Measurements from ENCODE around the gene SMU1.

SMU1 gene

DNA sequence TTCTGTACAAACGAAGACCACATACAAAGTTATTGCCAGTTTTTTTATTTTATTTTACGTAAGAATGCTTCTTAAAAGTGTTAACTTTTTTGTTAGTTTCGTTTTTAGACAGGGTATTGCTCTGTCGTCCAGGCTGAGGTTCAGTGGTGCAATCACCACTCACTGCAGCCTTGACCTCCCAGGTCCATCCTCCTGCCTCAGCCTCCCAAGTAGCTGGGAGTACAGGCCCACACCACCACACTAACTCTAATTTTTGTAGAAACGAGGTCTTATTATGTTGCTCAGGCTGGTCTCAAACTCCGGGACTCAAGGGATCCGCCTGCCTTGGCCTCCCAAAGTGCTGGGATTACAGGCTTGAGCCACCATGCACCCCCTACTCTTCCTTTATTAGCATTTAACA is 53.7 kb downstream of the SMU1 start:
- TF ChIP-seq GATA2 (IDR thresholded peaks at IDR 0.05; ENCODE audit: low read depth, low read length) (no peak), GATA3 (IDR thresholded peaks at IDR 0.05; ENCODE audit: low read depth, low read length) (no peak)

DNA sequence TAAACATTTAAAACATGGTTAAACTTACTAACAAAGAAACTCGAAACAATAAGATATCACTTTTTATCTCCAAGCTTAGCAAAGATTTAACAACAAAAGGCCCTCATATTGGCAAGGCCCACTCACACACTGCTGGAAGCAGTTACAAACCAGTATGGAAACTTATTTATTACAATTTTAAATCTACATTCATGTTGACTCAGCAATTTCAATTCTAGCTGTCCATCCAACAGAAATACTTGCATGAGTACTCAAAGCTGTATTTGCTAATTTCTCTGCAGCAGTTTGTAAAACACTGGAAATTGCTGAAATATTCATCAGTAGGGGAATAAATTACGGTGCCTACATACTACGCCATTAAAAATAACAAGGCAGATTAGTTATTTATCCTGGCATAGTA is 54.2 kb downstream of the SMU1 start:
- TF ChIP-seq GATA3 (IDR thresholded peaks at IDR 0.05; ENCODE audit: low read depth, low read length): no peak
- no peak for TF ChIP-seq GATA2 (IDR thresholded peaks at IDR 0.05; ENCODE audit: low read depth, low read length)

DNA sequence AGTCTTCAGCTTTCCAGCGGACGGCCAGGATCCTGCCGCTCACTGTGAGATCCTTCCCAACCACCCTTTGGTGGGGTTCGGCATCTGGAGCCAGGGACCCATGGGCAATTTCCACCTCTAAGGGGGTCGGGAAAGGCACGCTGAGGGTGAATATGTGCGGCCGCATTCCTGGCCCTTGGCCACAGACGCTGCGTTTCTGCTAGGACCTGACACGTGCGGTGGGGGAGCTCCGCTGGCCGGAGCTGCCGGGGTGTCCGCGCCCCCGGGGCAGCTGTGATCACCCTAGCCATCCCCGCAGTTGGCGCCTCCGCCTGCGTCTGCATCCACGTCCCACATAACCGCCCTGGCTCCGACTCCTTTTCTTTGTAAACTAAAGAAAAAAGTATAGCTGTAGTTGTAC is 56.7 kb downstream of the SMU1 start:
- TF ChIP-seq GATA2 (IDR thresholded peaks at IDR 0.05; ENCODE audit: low read depth, low read length): no peak
- no peak for TF ChIP-seq GATA3 (IDR thresholded peaks at IDR 0.05; ENCODE audit: low read depth, low read length)

DNA sequence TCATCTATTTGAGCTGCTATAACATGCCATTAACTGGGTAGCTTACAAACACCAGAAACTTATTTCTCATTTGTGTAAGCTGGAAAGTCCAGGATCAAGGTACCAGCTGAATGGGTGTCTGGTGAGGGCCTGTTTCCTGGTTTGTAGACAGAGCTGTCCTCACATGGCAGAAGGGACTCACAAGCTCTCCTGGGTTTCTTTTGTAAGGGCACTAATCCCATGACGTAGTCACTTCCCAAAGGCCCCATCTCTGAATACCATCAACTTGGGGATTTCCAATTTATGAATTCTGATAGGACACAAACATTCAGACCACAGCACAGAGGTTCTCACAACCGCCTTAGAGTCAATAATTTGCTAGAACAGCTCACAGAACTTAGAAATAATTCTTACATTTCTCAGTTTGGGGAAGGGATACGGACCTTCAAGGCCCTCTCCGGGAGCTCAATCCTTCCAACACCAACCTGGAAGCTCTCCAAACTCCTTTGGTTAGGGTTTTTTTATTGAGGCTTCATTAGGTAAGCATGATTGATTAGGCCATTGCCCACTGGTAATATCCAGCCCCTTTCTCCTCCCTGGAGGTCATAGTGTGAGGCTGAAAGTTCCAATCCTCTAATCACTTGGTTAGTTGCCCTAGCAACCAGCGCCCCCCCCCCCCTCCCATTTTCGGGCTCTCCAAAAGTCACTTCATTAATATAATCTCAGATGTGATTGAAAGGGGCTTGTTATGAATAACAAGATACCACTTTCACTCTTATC is 59.0 kb downstream of the SMU1 start:
- TF ChIP-seq GATA2 (IDR thresholded peaks at IDR 0.05; ENCODE audit: low read depth, low read length): no peak
- TF ChIP-seq GATA3 (IDR thresholded peaks at IDR 0.05; ENCODE audit: low read depth, low read length): no peak

DNA sequence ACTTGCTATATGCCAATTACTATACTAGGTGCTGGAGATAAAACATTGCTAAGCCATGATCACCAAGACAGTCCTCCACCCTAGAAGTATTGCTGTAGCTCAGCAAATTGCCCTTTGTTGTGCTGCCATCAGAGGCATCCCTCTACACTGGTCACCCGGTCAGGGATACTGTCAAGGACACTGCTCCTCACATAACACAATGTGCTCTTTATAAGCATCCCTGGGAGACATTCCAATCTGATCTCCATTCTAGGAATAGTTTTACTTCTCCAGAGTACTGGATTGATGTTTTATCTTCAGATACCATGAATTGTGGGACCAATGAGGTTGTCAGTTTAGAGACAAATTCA is 61.8 kb downstream of the SMU1 start:
- no peak for TF ChIP-seq GATA3 (IDR thresholded peaks at IDR 0.05; ENCODE audit: low read depth, low read length)

DNA sequence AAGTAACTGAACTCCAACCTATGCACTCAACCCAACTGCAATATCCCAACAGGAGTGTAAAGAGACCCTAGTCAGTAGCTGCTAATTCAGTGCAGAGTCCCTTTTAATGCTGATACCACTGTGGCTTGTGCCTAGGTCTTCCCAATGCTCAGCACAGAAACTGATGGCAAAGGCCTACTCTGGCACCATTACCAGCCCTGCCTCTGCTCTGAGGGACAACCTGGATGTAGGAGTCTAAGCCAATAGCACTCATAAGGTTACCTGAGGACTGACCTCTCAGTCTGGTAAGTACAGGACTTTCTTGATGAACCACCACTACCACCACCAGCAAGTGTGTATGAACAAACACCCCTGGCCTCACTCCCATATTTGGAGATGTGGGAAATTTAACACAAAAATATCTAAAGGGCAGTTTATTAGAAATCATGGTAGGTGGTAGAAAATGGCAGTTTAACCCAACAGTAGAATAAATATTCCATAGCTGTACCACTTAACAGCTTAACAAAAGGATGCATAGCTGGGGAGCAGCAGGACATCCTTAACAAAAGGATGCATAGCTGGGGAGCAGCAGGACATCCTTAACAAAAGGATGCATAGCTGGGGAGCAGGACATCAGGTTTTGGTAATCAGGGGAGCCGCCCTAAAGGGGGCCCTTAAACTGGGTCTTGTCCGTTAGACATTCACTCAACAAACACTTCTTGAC is 62.4 kb downstream of the SMU1 start:
- TF ChIP-seq GATA3 (IDR thresholded peaks at IDR 0.05; ENCODE audit: low read depth, low read length) (no peak), GATA2 (IDR thresholded peaks at IDR 0.05; ENCODE audit: low read depth, low read length) (no peak)

DNA sequence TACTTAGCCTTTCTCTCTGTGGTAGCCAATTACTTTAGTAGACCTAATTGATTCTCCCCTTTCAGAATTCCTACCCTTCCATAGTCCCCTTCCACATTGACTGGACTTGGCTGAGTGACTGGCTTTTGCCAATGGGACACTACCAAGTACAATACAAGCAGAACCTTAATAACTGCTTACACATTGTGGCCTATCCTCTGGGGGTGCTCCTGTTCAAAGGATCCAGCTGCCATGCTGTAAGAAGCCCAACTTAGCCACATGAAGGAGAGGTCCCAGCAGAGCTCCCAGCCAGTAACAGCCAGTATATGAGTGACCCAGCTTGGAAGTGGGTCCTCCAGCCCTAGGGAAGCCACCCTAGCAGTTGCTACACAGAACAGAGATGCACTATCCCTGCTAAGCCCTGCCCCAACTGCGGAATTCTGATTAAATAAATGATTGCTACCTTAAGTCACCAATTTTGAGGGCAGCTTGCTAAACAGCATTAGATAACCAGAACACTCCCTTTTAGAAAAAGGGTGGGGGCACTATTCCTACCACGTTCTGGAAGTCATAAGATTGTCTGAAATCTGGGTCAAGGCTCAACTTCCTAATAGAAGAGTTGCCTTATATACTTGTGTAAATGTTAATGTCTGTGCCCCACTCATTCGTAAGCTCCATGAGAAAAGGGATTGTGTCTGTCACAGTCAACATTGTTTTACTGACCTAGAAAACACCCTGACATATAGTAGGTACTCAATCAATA is 64.0 kb downstream of the SMU1 start:
- TF ChIP-seq GATA3 (IDR thresholded peaks at IDR 0.05; ENCODE audit: low read depth, low read length) (no peak), GATA2 (IDR thresholded peaks at IDR 0.05; ENCODE audit: low read depth, low read length) (no peak)

DNA sequence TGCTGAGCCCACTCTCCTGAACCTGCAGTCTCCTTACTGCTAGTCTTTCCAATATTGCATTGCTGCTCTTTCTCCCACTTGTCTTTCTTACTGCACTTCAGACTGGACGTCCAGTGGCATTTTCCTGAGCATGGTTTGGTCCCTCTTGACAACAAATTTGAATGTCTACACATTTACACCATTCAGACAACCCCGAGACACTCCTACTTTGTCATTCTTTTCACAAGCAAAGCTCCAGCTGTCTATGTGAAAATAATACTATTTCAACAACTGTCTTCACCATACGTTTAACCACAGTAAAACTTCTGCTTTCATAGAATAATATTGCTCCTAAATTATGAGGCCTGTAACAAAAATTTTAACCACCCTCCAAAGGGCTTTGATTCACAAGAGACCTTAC is 64.6 kb downstream of the SMU1 start:
- TF ChIP-seq GATA2 (IDR thresholded peaks at IDR 0.05; ENCODE audit: low read depth, low read length) (no peak), GATA3 (IDR thresholded peaks at IDR 0.05; ENCODE audit: low read depth, low read length) (no peak)

DNA sequence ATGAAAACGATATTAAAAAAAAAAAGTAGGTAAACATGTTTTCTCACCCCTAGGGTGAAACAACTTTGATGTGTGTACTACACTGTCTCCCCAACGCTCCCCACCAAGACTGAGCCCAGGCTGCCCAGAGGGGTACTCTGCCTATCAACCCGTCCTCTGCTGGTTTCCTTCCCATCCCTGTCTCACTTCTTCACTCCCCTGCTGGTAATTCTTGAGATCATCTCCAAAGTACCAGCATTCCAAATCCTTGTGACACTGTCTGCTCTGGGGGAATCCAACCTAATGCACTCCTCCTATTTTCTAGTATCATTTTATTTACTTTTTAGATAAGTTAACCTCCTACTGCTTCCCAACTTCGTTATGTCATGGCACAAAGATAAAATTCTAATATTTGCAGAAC is 68.7 kb downstream of the SMU1 start:
- TF ChIP-seq GATA3 (IDR thresholded peaks at IDR 0.05; ENCODE audit: low read depth, low read length) (no peak), GATA2 (IDR thresholded peaks at IDR 0.05; ENCODE audit: low read depth, low read length) (no peak)

DNA sequence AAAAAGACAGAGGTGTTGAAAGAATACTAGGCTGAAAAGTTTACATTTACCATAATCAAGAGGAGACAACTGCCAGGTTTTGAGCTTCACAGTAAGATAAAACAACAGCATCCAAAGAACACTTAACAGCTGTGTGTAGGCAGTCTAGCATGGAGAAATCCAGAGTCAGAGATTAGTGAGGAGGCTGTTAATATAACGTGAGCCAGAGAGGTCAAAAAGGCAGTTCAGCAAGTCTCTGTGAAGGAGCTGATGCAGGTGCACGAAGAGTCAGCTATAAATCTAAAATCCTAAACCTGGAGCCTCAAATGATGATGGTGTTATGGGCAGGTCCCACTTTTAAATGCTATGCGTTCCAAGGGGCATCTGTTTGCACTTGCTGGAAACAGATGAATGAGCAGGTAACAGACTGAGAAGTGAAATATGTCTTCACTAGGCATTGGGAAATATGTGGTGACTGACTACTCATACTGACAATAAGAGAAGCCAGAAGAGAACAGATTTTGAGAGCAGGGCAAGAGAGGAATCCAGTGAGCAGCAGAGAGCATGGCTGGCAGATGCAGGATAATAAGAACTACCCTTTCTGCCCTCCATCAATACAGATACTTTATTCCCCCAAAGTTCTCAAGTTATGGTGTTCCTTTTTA is 83.8 kb downstream of the SMU1 start:
- TF ChIP-seq GATA3 (IDR thresholded peaks at IDR 0.05; ENCODE audit: low read depth, low read length) (no peak), GATA2 (IDR thresholded peaks at IDR 0.05; ENCODE audit: low read depth, low read length) (no peak)

DNA sequence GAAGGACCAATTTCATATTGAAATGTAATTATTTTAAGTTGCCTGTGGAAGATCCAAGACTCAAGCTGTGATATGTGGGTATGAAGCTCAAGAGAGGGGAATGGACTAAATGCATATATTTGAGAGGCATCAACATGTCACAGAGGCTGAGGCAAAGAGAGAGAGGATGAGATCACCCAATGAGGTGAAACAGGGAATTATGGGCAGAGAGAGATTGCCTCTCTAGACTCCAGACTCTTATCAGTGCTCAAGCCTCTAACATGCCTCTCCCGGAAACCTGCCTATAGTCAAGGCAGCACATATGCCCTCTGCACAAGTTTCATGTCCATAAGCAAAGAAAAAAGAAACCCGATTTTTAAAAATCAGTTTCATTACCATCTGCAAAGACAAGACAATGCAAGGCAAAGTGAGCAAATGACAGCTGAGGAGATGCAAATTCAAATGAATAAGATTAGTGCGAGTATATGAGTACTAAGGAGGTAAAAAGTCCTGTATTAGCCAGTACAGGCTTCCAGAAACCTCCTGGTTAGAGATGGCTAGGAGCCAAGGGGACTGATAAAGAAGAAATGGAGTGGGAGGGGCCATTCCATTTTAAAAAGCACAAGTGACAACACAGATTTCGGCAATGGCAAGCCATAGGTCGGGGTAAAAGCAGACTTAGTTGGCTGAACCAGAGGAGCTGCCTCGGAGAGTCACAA is 84.4 kb downstream of the SMU1 start:
- TF ChIP-seq GATA2 (IDR thresholded peaks at IDR 0.05; ENCODE audit: low read depth, low read length) (no peak), GATA3 (IDR thresholded peaks at IDR 0.05; ENCODE audit: low read depth, low read length) (no peak)

Data from SH-SY5Y (cell line).